ENCODE data around the gene PRR15.

The PRR15 gene

DNA sequence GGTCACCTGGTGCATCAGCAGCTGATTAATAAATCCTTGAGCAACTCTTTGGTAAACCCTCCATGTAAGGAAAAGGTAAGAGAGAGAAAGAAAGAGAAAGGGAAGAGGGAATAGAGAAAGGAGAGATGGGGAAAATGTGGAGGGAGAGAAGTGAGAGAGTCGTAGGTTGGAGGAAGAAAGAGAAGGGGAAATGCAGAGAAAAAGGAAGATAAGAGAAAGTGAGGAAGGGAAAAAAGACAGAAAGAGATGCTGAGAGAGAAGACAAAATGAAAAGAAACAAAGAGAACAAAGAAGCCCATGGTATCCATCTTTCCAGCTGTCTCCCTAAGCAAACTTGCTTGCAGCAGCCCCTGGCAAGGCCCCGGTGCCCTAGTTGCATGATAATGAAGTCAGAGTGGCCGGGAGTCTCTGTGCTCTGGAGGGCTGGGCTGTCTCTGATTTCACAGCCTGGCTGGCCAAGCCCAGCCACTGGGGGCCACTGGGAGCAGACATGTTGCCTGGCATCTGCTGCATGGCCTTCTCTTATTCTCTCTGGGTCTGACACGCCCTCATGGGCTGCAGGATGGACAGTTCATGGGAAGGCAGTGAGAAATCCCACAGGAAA, 48.4 kb downstream of the PRR15 start:
- no peak for DNase-seq

DNA sequence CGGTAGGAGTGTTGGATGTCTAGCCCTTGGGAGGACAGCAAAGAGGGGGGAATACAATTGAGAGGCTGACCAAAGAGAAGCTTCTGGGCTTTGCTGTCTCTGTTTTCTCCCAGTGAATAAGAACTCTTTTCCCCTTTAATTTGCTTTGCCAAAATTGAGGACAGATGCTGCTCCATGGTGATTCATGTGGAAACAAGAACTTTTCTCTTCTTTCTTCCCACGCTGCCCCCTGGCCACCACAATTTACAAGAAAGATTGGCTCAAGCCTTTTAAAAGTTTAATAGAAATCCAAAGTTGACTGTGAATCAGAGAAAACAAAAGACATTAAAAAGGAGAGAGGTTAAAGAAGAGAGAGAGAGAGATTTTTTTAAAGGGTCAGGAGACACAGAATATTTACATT, 49.0 kb downstream of the PRR15 start:
- no peak for DNase-seq

DNA sequence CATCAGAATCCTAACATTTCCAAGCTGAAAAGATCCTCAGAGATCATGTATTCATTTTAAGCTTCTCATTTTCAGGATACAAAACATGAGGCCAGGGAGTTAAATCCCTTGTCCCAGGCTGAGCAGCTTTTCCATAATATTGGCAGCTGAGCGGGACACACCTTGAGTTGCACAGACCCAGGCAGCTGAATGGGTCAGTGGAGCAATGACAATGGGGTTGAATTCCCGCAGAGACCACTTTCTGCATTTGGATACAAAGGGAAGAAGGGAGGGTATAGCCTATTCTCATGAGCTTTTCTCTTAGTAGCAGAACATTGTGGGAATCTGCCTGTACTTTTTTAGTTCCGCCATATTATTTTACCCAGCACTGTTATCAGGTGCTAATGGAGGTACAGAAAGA, 49.5 kb downstream of the PRR15 start:
- DNase-seq = no peak

DNA sequence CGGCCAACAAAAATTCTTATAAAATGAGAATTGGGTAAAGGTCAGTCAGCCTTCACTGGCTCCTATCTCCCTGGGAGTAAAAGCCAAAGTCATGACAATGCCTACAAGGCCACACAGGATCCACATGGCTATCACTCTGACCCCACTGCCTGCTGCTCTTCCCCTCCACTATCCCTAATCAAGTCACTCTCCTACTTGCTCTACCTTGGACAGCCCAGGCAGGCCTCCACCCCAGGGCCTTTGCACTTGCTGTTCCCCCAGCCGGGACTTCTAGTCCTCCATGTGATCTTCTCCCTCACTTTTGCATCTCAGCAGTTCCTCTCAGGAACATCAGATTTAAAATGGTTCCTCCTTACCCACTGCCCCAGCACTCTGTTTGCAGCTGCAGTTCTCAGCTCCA, 50.6 kb downstream of the PRR15 start:
- no peak for DNase-seq
